T-helper 2 cell treated with Interferon-gamma antibody and Interleukin-4, amounts not matched to agents 100 ng/mL and 5 ng/mL, for 36 hours (primary cell): ENCODE results near the gene P2RX6. TPM values are rescaled to one million over a fixed set of nuclear protein-coding genes. Genes with fewer than 3 reads are reported as not detected.
"Not testable (repeated sequence)": the region's sequence is repeated elsewhere in the genome, so short reads cannot be mapped to it uniquely, and the experiment has no call there.

ENCODE experiments used
- intact Hi-C: fragments of 100-400 bp; cut with micrococcal nuclease; formaldehyde crosslinking; loops from one replicate; pipeline ENCODE4 v1.15.1; 2023
- total RNA-seq: library from RNA; stranded (reverse); gene quantifications from 2 replicates; pipeline ENCODE4 v1.2.3, GENCODE V29; 2022

Gene P2RX6
- total RNA-seq, 1 donor from 2014 or later: 0.57 TPM

GRCh38 chr22:21052715-21053459 is 37.9 kb downstream of the P2RX6 start:
- intact Hi-C loops: no loop called here

- intact Hi-C loops: no loop called here
Measured at GRCh38 chr22:21054046-21054713, 39.2 kb downstream of the P2RX6 start.

- intact Hi-C loops: no loop called here
Measured at GRCh38 chr22:21054714-21055563, 40.0 kb downstream of the P2RX6 start.

GRCh38 chr22:21055564-21055834 is 40.5 kb downstream of the P2RX6 start:
- intact Hi-C loops: no loop called here

GRCh38 chr22:21055880-21056319 is 40.9 kb downstream of the P2RX6 start:
- intact Hi-C loops: no loop called here

- intact Hi-C loops: not testable (repeated sequence)
Measured at GRCh38 chr22:21060363-21060762, 45.4 kb downstream of the P2RX6 start.

GRCh38 chr22:21061660-21062321 is 46.8 kb downstream of the P2RX6 start:
- intact Hi-C loops: not testable (repeated sequence)

GRCh38 chr22:21064425-21064824 is 49.5 kb downstream of the P2RX6 start:
- intact Hi-C loops: not testable (repeated sequence)

GRCh38 chr22:21064917-21065864 is 50.2 kb downstream of the P2RX6 start:
- intact Hi-C loops: no loop called here

GRCh38 chr22:21067075-21067900 is 52.3 kb downstream of the P2RX6 start:
- intact Hi-C loops: no loop called here

- intact Hi-C loops: no loop called here
Measured at GRCh38 chr22:21067901-21068680, 53.1 kb downstream of the P2RX6 start.

- intact Hi-C loops: no loop called here
Measured at GRCh38 chr22:21068681-21069276, 53.8 kb downstream of the P2RX6 start.

GRCh38 chr22:21069375-21069774 is 54.4 kb downstream of the P2RX6 start:
- intact Hi-C loops: no loop called here

GRCh38 chr22:21070690-21071615 is 56.0 kb downstream of the P2RX6 start:
- intact Hi-C loops: no loop called here

GRCh38 chr22:21071796-21072195 is 56.8 kb downstream of the P2RX6 start:
- intact Hi-C loops: not testable (repeated sequence)

GRCh38 chr22:21073023-21073422 is 58.1 kb downstream of the P2RX6 start:
- intact Hi-C loops: no loop called here

- intact Hi-C loops: no loop called here
Measured at GRCh38 chr22:21073482-21073881, 58.5 kb downstream of the P2RX6 start.
